ENCODE results near the gene LACC1. TPM values are rescaled to one million over a fixed set of nuclear protein-coding genes. Genes with fewer than 3 reads are reported as not detected.

Gene LACC1
- polyA plus RNA-seq (ENCODE audit: insufficient read length in 4 of 4): 1 to 10 TPM; 3.3 to 4.3 (median 3.9) TPM

DNA sequence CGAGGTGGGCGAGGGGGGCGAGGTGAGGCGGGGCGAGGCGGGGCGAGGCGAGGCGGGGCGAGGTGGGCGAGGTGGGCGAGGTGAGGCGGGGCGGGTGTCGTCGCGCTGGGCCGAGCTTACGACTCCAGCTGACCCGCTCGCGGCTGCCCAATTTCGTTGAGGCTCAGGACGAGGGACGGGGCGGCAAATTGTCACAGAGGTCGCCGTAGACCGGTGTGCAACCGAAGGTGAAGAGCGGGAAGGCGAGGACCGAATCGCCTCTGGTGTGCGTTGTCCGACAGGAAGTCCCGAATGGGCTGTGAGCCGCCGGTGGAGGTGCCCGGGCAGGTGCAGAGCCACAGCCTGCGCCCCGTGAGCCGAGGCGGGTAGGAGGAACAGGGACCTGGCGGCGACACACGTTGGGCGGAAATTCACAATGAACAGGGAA is at the start of gene LACC1:
Gene LACC1 (plus strand): TSS at position 150 of the 427 bp plus-strand sequence. CDS start 1,082 bp downstream, outside the sequence.
- DNase-seq (ENCODE audit: low read depth in 4 of 4, low spot score in 2 of 4): peak in 1 of 4 donors; percentile 20

DNA sequence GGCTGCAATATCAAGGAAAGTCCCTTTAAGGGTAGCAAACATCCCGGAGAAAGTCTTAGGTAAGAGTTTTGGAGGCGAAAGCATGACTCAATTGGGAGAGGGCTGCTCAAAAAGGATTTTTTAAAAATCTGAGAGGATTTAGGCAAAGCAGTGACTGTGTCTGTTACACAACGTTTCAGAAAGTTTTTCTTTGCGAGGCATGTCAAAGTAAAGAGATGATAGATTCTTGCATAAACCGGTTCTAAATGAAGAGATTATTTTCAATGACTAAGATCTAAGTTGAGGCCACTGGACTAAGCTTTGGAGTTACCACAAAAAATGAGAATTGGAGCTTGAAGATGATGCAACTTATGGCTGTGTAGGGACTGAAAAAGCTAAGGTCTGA is 49.2 kb upstream of the LACC1 start:
- no peak for DNase-seq (ENCODE audit: low read depth in 4 of 4, low spot score in 2 of 4)

DNA sequence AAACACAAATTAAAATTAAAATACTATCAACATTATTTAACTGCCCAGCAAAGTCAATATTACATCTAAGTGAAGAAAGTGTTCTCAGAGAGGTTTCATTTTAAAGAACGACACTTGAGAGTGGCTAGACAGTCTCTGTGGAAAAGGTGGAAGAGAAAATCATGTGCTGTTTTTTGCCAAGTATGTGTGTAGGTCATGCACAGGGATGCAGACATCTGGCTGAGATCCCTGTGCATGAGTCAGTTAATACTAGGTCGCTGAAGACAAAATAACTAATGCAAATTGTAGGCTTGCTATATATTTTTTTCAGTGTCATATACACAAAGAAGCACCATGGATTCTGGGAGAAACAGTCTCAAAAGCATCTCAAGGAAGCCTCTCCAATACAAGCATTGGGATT is 48.6 kb upstream of the LACC1 start:
- DNase-seq (ENCODE audit: low read depth in 4 of 4, low spot score in 2 of 4): no peak

DNA sequence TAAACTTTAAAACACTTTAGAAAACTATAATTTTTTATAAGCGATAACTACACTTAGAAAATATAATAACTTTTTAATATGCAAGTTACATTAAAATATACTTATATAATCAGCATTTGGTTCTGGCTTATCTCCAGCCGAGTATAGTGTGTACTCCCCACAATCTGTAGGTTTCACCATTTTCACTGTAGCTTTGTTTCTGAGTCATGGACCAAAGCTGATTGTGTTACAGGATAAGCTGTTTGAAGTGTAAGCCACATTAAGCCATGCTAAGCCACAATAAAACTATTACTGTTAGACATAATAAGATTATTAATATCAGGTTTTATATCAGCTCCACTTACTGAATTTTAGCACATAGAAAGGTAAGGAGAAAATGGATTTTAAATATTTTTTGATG is 44.0 kb upstream of the LACC1 start:
- no peak for DNase-seq (ENCODE audit: low read depth in 4 of 4, low spot score in 2 of 4)

DNA sequence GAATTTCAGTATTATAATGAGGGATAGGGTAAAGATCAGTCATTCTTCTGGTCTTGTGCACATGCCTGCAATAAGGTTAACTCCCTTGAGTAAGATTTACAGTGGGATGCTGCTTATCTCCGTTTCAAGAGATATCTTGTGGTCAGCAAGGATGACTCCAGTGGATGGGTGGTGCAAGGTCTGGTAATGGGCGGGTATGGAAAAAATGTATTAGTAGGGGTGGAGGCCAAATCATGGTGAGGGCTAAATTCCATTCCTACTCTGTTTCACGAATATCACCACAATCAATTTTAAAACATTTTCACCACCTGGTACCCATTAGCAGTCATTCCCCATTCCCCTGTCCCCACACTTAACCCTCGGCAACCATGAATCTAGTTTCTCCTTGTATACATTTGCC is 40.8 kb upstream of the LACC1 start:
- no peak for DNase-seq (ENCODE audit: low read depth in 4 of 4, low spot score in 2 of 4)

DNA sequence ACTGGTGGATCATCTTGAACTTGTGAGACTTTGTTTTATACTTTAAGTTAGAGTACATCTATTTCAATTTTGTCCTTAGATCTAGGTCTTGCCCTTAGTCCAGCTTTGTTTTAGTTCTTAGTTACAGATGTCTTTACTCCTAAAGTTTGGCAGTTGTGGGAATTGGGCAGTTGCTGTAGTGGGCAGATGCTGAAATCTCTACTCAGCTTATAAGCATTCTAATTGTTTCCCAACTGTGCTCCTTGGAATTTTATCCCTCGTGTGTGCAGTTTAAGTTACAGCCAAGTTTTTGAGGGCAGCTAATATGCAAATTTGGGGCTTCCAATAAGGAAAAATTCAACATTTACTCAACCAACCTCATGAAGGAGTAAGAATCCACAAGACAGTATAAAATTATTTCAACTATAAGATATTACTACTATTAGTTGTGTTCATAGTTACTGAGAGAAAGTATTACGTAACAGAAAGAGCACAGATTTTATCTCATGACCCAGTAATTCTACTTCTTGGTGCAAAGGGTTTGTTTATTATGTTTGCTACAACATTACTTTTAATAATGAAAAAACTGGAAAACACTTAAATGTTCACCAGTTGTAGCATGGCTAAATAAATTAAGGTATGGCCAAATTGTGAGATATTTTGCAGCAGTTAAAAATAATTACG is 33.1 kb upstream of the LACC1 start:
- DNase-seq (ENCODE audit: low read depth in 4 of 4, low spot score in 2 of 4): no peak

DNA sequence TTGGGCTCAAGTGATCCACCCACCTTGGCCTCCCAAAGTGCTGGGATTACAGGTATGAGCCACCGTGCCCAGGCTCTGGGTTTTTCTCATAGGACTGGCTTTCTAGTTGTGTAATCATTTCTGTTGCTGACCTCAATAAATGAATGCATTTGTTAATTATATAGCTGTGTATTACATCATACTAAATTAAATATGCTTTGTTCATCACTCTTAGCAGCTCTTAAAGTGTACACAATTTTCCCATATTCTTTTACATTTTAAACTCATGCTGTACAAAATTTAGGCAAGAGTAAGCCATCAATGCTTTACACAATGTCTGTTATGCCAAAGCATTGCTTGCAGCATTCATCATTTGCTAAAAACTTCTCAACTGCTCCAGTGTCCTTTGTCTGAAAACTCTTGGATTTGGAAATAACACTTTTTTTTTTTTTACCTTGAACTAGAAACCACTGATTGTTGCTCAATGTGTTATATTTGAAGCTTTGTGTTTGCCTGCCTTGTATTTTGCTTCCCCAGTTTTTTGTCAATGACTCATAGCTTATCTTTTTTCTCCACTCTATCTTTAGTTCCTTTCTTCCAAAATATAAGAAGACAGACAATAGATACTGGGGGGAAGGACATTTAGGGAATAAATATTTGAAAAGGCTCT is 31.6 kb upstream of the LACC1 start:
- no peak for DNase-seq (ENCODE audit: low read depth in 4 of 4, low spot score in 2 of 4)

DNA sequence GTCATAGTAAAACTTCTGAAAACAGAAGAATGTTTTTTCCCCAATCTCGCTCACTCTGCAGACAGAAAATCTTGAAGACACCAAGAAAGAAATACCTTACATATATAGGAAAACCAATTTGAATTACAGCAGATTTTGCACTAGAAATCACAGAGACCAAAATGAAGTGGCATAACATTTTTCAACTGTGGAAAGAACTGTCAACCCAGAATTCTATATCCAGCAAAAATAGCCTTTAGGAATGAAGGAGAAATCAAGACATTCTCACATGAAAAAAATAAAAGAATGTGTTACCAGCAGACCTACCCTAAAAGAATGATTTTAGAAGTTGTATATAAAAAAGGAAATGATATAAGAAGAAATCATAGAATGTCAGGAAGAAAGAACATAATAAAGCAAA is 28.8 kb upstream of the LACC1 start:
- DNase-seq (ENCODE audit: low read depth in 4 of 4, low spot score in 2 of 4): peak in 1 of 4 donors; percentile 4

DNA sequence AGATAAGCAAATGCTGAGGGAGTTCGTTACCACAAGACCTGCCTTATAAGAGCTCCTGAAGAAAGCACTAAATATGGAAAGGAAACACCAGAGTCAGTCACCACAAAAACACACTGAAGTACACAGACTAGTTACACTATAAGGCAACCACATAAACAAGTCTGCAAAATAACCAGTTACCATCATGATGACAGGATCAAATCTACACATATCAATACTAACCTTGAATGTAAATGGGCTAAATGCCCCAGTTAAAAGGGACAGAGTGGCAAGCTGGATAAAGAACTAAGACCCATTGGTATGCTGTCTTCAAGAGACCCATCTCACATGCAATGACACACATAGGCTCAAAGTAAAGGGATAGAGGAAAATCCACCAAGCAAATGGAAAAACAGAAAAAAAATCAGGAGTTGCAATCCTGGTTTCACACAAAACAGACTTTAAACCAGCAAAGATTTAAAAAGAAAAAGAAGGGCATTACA is 26.7 kb upstream of the LACC1 start:
- DNase-seq (ENCODE audit: low read depth in 4 of 4, low spot score in 2 of 4): no peak

DNA sequence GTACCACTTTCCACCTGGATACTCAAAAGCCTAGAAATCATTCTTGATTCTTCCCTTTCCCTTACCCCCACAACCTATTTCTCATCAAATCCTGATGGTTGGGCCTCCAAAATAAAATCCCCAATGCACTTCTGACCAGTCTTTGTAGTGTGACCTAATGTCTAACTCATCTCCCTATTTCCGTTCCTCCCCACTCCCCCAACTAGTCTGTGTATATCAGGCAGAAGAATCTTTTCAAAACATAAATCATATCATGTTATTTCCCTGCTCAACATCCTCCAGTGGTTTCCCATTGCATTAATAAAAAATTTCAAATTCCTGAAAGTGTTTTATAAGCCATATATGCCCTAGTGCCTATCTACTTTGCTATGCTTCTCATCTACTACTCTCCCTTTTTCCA is 17.8 kb upstream of the LACC1 start:
- no peak for DNase-seq (ENCODE audit: low read depth in 4 of 4, low spot score in 2 of 4)

DNA sequence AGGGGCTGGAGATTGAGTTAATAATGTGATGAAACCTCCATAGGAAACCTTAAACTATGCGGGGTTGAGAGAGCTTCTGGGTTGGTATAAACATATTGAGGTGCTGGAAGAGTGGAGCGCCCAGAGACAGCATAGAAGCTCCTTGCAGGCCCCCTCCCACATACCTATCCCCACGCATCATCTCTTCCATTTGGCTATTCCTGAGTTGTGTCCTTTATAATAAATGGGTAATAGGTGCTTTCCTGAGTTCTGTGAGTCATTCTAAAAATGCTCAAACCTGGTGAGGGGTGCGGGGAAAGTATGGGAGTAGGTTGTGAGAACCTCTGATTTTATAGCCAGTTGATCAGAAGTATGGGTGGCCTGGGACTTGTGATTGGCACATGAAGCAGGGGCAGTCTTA is 14.8 kb upstream of the LACC1 start:
- DNase-seq (ENCODE audit: low read depth in 4 of 4, low spot score in 2 of 4): no peak

DNA sequence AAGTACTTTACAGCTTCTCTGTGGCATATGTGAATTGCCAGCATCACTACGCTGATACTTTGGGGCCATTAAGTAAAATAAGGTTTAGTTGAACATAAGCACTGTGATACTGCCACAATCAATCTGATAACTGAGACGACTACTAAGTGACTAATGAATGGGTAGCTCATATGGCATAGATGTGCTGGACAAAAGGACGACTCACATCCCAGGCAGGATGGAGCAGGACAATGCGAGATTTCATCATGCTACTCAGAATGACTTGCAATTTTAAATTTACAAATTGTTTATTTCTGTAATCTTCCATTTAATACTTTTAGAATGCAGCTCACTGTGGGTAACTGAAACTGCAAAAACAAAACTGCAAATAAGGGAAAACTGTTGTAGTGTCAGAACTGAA is 13.8 kb upstream of the LACC1 start:
- no peak for DNase-seq (ENCODE audit: low read depth in 4 of 4, low spot score in 2 of 4)

DNA sequence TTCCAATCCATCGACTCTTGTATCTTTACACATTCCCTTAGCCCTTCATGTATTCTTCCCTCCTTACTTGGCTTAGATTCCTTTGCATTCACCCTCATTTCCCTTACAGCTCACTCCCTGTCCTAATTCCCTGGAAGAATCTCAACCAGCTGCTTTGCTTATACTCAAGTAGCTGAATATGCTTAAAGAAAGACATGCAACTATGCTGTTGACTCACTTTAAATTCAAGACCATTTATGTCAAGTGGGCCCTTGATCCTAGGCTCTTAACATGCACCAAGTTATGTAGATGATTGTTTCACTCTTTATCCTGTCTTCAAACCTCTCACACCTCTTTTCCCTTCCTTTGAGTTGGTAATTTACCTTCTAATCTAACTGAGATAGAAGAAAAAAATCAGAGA is 7.5 kb upstream of the LACC1 start:
- DNase-seq (ENCODE audit: low read depth in 4 of 4, low spot score in 2 of 4): no peak

DNA sequence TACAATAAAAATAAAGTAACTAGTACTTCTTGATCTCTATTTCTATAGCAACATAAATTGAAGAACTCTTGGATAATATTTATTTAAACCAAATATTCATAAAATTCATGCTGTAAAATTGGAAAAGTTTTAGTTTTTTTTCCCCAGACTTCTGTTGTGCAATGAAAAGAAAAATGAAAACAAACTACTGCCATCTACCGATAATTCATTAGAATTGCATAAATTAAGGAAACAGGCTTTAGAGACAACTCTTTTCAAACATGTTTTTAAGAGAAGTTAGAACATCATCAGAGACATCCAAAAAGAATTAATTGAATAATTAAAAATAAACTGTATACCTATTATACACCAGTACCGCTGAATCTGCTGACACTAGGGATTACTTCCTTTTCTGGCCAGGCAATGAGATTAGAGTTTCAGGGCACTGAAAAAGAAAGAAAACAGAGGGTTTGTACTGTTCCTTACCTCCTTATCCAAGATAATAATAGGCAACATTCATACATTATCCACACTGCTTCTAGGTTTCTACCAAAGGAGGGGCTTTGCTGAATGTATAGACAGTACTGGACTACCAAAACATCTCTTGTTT is 5.1 kb upstream of the LACC1 start:
- no peak for DNase-seq (ENCODE audit: low read depth in 4 of 4, low spot score in 2 of 4)

DNA sequence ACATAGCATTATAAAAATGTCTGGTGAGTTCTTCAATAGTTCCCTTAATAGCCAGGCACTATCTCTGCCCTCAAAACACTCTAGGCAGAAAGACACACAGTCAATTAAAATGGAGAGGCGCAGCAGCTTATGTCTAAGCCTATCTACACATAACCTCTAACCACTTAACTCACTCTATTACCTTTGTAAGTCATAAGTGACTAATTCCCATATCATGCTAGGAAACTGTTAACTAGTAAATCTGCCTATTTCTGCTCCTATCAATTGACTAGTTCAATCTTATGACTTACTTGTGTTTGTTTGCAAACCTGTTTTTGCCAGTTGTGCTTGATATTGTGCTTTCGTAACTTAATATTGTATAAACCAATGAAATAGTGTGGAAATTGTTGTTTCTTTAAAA is 3.3 kb upstream of the LACC1 start:
- no peak for DNase-seq (ENCODE audit: low read depth in 4 of 4, low spot score in 2 of 4)

DNA sequence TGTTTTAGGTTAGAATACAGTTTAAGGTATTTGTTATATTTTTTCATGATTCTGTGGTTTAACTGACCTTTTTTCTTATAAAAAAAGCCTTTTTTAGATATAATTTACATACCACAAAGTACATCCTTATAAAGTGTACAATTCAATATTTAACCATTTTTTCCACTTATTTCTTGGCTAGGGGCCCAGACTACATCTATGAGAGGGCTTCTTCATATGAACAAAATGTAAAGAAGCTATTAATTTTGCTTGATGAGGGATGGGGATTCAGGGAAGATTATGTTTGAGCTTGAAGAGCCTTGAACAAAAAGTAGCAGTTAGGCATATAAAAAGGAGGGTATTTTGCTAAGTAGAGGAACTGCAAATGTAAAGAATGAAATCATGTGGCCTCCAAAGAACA is 2.4 kb upstream of the LACC1 start:
- no peak for DNase-seq (ENCODE audit: low read depth in 4 of 4, low spot score in 2 of 4)

DNA sequence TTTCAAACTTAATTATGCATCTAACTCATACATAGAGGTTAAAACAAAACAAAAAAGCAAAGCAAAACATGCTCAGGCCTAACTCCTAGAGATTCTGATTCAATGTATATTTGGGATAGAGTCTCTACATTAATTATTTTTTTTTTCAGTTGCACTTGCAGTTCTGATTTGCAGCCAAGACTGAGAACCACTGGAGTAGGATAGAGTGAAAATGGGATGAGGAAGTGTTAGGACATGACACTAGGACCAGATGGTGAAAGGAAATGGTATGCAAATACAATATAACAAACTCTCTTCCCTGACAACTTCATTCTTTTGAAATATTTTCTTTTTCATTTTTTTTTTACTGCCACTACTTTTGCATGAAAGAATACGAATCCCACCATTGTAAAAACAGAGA is 1.9 kb upstream of the LACC1 start:
- no peak for DNase-seq (ENCODE audit: low read depth in 4 of 4, low spot score in 2 of 4)

DNA sequence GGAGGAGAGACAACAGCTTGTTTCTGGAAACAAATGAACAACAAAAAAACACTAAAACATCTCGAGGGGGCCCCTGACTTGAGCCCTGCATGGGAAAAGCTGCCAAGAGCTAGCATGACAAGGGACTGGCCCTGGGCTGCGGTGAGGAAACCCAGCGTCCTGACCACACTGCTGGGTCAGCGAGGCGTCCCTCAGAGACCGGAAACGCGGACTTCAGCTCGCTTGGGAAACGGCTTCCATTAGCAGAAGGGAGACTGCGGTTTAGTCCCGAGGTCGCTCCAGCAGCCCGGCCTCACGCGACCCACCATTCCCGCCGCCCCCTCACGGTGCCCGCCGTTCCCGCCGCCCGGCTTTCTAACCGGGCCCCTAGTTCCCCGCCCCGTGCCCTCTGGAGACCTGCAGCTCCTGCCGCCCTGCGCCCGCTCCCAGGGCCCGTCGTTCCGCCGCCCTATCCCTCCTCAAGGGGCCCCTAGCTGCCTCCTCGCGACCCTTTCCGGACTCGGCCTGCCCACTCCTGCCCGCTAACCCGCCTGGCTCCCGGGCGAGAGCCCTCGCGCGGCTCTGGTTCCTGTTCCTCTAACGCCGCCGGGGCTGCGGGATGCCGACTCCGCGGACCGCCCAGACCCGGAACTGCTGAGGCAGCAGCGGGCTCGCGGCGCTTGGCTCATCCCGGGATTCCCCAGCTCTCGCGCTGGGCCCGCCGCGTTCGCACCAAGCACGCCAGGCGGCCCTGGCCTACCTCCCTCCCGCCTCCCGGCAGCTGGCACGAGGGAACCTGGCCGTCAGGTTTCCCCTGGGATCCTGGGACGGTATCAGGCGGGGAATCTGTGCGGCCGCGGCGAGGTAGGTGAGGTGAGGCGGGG is 581 bp upstream of the LACC1 start, which contains the start of gene CCDC122:
Gene CCDC122 (minus strand): TSS at position 849 of the 863 bp plus-strand sequence. CDS start 10,364 bp downstream, outside the sequence.
- DNase-seq (ENCODE audit: low read depth in 4 of 4, low spot score in 2 of 4): peak; percentile 48 to 63 (median 60)

DNA sequence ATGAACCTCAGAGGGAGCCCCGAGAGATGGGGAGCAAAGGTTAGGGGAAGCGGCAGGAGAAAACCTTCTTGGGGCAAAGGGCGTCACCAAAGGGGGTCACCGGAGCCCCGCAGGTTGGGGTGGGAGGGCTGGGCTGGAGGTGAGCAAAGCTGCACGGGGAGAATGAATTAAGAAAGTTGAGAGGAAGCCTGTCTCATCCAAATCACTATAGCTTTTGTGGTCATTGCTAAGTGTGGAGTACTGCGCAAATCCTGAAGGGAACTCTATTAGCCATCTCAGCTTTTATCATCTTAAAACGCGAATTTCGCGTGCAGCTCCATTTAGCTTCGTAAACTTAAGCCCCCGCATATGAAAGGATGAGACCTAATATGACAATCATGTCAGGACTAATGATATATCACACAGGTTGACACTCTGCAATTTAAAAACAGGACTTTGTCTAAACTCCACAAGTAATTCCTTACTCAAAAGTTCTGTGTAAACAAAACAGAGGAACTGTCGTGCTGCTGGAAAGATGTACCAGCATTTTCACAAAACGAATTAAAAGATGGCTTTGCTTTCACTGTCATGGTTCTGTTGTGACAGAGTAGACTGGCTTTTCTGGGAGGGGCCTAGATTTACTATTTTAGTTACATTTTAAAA is 631 bp downstream of the LACC1 start:
- no peak for DNase-seq (ENCODE audit: low read depth in 4 of 4, low spot score in 2 of 4)

DNA sequence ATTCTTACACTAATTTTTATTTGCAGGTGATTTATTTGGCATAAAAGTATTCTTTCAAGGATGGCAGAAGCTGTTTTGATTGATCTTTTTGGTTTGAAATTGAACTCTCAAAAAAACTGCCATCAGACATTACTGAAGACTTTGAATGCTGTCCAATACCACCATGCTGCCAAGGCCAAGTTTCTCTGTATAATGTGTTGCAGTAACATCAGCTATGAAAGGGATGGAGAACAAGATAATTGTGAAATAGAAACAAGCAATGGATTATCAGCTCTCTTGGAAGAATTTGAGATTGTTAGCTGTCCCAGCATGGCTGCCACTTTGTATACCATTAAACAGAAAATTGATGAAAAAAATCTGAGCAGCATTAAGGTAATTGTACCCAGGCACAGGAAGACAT is 1.2 kb downstream of the LACC1 start:
- DNase-seq (ENCODE audit: low read depth in 4 of 4, low spot score in 2 of 4): no peak

Measured in left renal cortex interstitium (tissue), 4 donors.